Activated T-cell treated with anti-CD3 and anti-CD28 coated beads, Interleukin-2, amount 50 U/mL, for 72 hours (primary cell): ENCODE results near the gene ATP5F1E. TPM values are rescaled to one million over a fixed set of nuclear protein-coding genes. Genes with fewer than 3 reads are reported as not detected.
A peak's percentile ranks its signal among the peaks of the same experiment; 100 is the strongest.

Experiments
- ATAC-seq, 2 donors: fragments of 150-1000 bp; cut with Tn5 transposase; replicated peaks in 1 of 2; 2 replicates each; pipeline ENCODE4 v1.10.0; 2021; ENCODE audit warnings: moderate library complexity in 2 of 2, mild to moderate bottlenecking in 1 of 2
- DNase-seq, 2 donors: peaks; one replicate each; pipeline ENCODE4 v3.0.0; 2021 to 2022; ENCODE audit warnings: mixed read lengths in 1 of 2
- H3K27ac Mint-ChIP-seq: one replicate; pipeline ENCODE4 v1.8.0; 2022; ENCODE audit warnings: mild to moderate bottlenecking, moderate library complexity, mixed read lengths
- H3K27me3 Mint-ChIP-seq: one replicate; pipeline ENCODE4 v1.8.0; 2022; ENCODE audit warnings: low read depth, mixed read lengths
- H3K36me3 Mint-ChIP-seq, 2 donors: one replicate each; pipeline ENCODE4 v1.8.0; 2022; ENCODE audit warnings: mixed read lengths in 2 of 2, mild to moderate bottlenecking in 1 of 2; ENCODE audit not compliant: insufficient read depth in 2 of 2
- H3K4me1 Mint-ChIP-seq: one replicate; pipeline ENCODE4 v1.8.0; 2022; ENCODE audit warnings: low read depth, mixed read lengths
- H3K4me3 Mint-ChIP-seq, 2 donors: one replicate each; pipeline ENCODE4 v1.8.0; 2022; ENCODE audit warnings: mild to moderate bottlenecking in 2 of 2, mixed read lengths in 2 of 2, moderate library complexity in 2 of 2
- H3K9me3 Mint-ChIP-seq, 2 donors: one replicate each; pipeline ENCODE4 v1.8.0; 2022; ENCODE audit warnings: mixed read lengths in 2 of 2
- total RNA-seq, 2 donors: library from RNA; stranded (reverse); gene quantifications; one replicate each; pipeline ENCODE4 v1.2.3, GENCODE V29; 2022

The ATP5F1E gene
- total RNA-seq, 2 donors from 2014 or later = 55.7 to 56.4 TPM

GRCh38 chr20:59004763-59005522, 27.2 kb downstream of the ATP5F1E start:
- ATAC-seq (peak; percentile 30 to 37), DNase-seq (peak; percentile 38 to 41)
- Mint-ChIP-seq H3K9me3 (no peaks in the 10 kb centered on the region), H3K4me3 (peak overlapping the region; percentile 87 to 91), H3K36me3 (peaks cover 0 to 2% of the 10 kb centered on the region in 2 donors), H3K27me3 (no peaks in the 10 kb centered on the region), H3K27ac (peak overlapping the region; percentile 67), H3K4me1 (peaks cover 33% of the 10 kb centered on the region)

GRCh38 chr20:59004493-59004762, 27.7 kb downstream of the ATP5F1E start:
- DNase-seq = peak; percentile 55 to 61
- peak overlapping the region; percentile 67 for H3K27ac Mint-ChIP-seq
- peaks cover 0 to 2% of the 10 kb centered on the region in 2 donors for H3K36me3 Mint-ChIP-seq
- H3K9me3 Mint-ChIP-seq = no peaks in the 10 kb centered on the region
- H3K27me3 Mint-ChIP-seq = no peaks in the 10 kb centered on the region
- peaks cover 33% of the 10 kb centered on the region for H3K4me1 Mint-ChIP-seq
- peak overlapping the region; percentile 87 to 91 for H3K4me3 Mint-ChIP-seq
- no peak for ATAC-seq

- DNase-seq (no peak), ATAC-seq (no peak)
- peak overlapping the region; percentile 87 to 91 for H3K4me3 Mint-ChIP-seq
- peaks cover 0 to 2% of the 10 kb centered on the region in 2 donors for H3K36me3 Mint-ChIP-seq
- no peaks in the 10 kb centered on the region for H3K27me3 Mint-ChIP-seq
- no peaks in the 10 kb centered on the region for H3K9me3 Mint-ChIP-seq
- H3K27ac Mint-ChIP-seq = peak overlapping the region; percentile 29
- H3K4me1 Mint-ChIP-seq = peaks cover 33% of the 10 kb centered on the region
Measured at GRCh38 chr20:59003836-59004492, 28.2 kb downstream of the ATP5F1E start.

- Mint-ChIP-seq H3K9me3 (no peaks in the 10 kb centered on the region), H3K27me3 (no peaks in the 10 kb centered on the region), H3K4me3 (no peak overlapping the region), H3K36me3 (peaks cover 0 to 2% of the 10 kb centered on the region in 2 donors), H3K27ac (no peak overlapping the region), H3K4me1 (peaks cover 32% of the 10 kb centered on the region)
- ATAC-seq = no peak
- DNase-seq = no peak
Measured at GRCh38 chr20:59002874-59003399, 29.2 kb downstream of the ATP5F1E start.

GRCh38 chr20:59002388-59002787, 29.7 kb downstream of the ATP5F1E start:
- H3K27me3 Mint-ChIP-seq = no peaks in the 10 kb centered on the region
- peak overlapping the region; percentile 54 for H3K27ac Mint-ChIP-seq
- no peaks in the 10 kb centered on the region for H3K9me3 Mint-ChIP-seq
- peaks cover 2 to 4% of the 10 kb centered on the region in 2 donors for H3K36me3 Mint-ChIP-seq
- H3K4me1 Mint-ChIP-seq = peaks cover 26% of the 10 kb centered on the region
- no peak for DNase-seq
- no peak for ATAC-seq
- no peak overlapping the region for H3K4me3 Mint-ChIP-seq

GRCh38 chr20:59001449-59002171, 30.5 kb downstream of the ATP5F1E start:
- Mint-ChIP-seq H3K27ac (no peak overlapping the region), H3K4me3 (no peak overlapping the region), H3K27me3 (no peaks in the 10 kb centered on the region), H3K9me3 (no peaks in the 10 kb centered on the region), H3K4me1 (peaks cover 26% of the 10 kb centered on the region), H3K36me3 (peaks cover 2 to 5% of the 10 kb centered on the region in 2 donors)
- no peak for DNase-seq
- ATAC-seq = no peak

- Mint-ChIP-seq H3K27me3 (no peaks in the 10 kb centered on the region), H3K27ac (no peak overlapping the region), H3K4me3 (no peak overlapping the region), H3K4me1 (peaks cover 25% of the 10 kb centered on the region), H3K36me3 (peaks cover 2 to 5% of the 10 kb centered on the region in 2 donors), H3K9me3 (no peaks in the 10 kb centered on the region)
- no peak for ATAC-seq
- no peak for DNase-seq
Measured at GRCh38 chr20:59001068-59001448, 31.1 kb downstream of the ATP5F1E start.

GRCh38 chr20:59000326-59000725, 31.8 kb downstream of the ATP5F1E start:
- Mint-ChIP-seq H3K27ac (no peak overlapping the region), H3K9me3 (no peaks in the 10 kb centered on the region), H3K4me1 (peaks cover 18% of the 10 kb centered on the region), H3K27me3 (no peaks in the 10 kb centered on the region), H3K4me3 (no peak overlapping the region), H3K36me3 (peaks cover 4 to 7% of the 10 kb centered on the region in 2 donors)
- DNase-seq (no peak), ATAC-seq (no peak)

- H3K27ac Mint-ChIP-seq = no peak overlapping the region
- no peak overlapping the region for H3K4me3 Mint-ChIP-seq
- DNase-seq (no peak), ATAC-seq (no peak)
- peaks cover under 1% of the 10 kb centered on the region for H3K4me1 Mint-ChIP-seq
- H3K36me3 Mint-ChIP-seq = peaks cover 6 to 9% of the 10 kb centered on the region in 2 donors
- no peaks in the 10 kb centered on the region for H3K27me3 Mint-ChIP-seq
- no peaks in the 10 kb centered on the region for H3K9me3 Mint-ChIP-seq
Measured at GRCh38 chr20:58998656-58999055, 33.5 kb downstream of the ATP5F1E start.

GRCh38 chr20:58997141-58997770, 34.9 kb downstream of the ATP5F1E start:
- DNase-seq = no peak
- Mint-ChIP-seq H3K27me3 (no peaks in the 10 kb centered on the region), H3K9me3 (no peaks in the 10 kb centered on the region), H3K27ac (no peak overlapping the region), H3K4me3 (no peak overlapping the region), H3K36me3 (peaks cover 6 to 10% of the 10 kb centered on the region in 2 donors), H3K4me1 (no peaks in the 10 kb centered on the region)
- no peak for ATAC-seq

- Mint-ChIP-seq H3K36me3 (peaks cover 6 to 12% of the 10 kb centered on the region in 2 donors), H3K4me3 (no peak overlapping the region), H3K9me3 (no peaks in the 10 kb centered on the region), H3K4me1 (no peaks in the 10 kb centered on the region), H3K27me3 (no peaks in the 10 kb centered on the region), H3K27ac (no peak overlapping the region)
- ATAC-seq (no peak), DNase-seq (no peak)
Measured at GRCh38 chr20:58996226-58996611, 35.9 kb downstream of the ATP5F1E start.

GRCh38 chr20:58995461-58996225, 36.5 kb downstream of the ATP5F1E start:
- DNase-seq (no peak), ATAC-seq (no peak)
- peak overlapping the region; percentile 24 for H3K27ac Mint-ChIP-seq
- no peaks in the 10 kb centered on the region for H3K4me1 Mint-ChIP-seq
- H3K27me3 Mint-ChIP-seq = no peaks in the 10 kb centered on the region
- no peaks in the 10 kb centered on the region for H3K9me3 Mint-ChIP-seq
- H3K4me3 Mint-ChIP-seq = no peak overlapping the region
- H3K36me3 Mint-ChIP-seq = peaks cover 6 to 14% of the 10 kb centered on the region in 2 donors
